Thyroid gland (tissue), 4 donors: ENCODE results near the gene PTDSS2. TPM values are rescaled to one million over a fixed set of nuclear protein-coding genes. Genes with fewer than 3 reads are reported as not detected.

Experiments
- DNase-seq, 2 donors: peaks; one replicate each; pipeline ENCODE4 v3.0.0-alpha.2; 2019
- H3K27ac ChIP-seq, 3 donors: fragments of 200-600 bp; sonication (generic); 1 replicate in 2 of 3; 2 replicates in 1 of 3; pipeline ENCODE4 v1.5.1; 2016 to 2019; ENCODE audit warnings: mild to moderate bottlenecking in 1 of 3, moderate library complexity in 1 of 3
- H3K27me3 ChIP-seq: fragments of 200-600 bp; sonication (generic); one replicate; pipeline ENCODE4 v1.5.1; 2019
- H3K36me3 ChIP-seq, 2 donors: fragments of 200-600 bp; sonication (generic); one replicate each; pipeline ENCODE4 v1.5.1; 2016 to 2019
- H3K4me1 ChIP-seq, 2 donors: fragments of 200-600 bp; sonication (generic); one replicate each; pipeline ENCODE4 v1.5.1; 2017 to 2019
- H3K4me3 ChIP-seq, 3 donors: fragments of 200-600 bp; sonication (generic); replicated peaks in 1 of 3; 1 replicate in 2 of 3; 2 replicates in 1 of 3; pipeline ENCODE4 v1.5.1; 2016; ENCODE audit warnings: mild to moderate bottlenecking in 1 of 3
- H3K9me3 ChIP-seq: fragments of 200-600 bp; sonication (generic); one replicate; pipeline ENCODE4 v1.5.1; 2017
- CTCF ChIP-seq, 6 experiments: fragments of 200-600 bp in 3 of 6; fragments of 450-650 bp in 3 of 6; sonication (generic) in 3 of 6; IDR thresholded peaks; one replicate each; pipeline ENCODE4 v1.5.1; 2016 to 2019; ENCODE audit warnings: antibody characterized with exemption in 6 of 6, mild to moderate bottlenecking in 2 of 6, inconsistent platforms in 1 of 6, moderate library complexity in 1 of 6
- POLR2A ChIP-seq, 2 donors: fragments of 450-650 bp; IDR thresholded peaks; one replicate each; pipeline ENCODE4 v1.6.1; 2017; ENCODE audit warnings: antibody characterized with exemption in 2 of 2, mild to moderate bottlenecking in 2 of 2, moderate library complexity in 1 of 2
- WGBS, 2 donors: methylation state at CpG; one replicate each; pipeline ENCODE4 v1.1.5; 2017; 5-methylcytosine and 5-hydroxymethylcytosine counted together
- intact Hi-C: fragments of 100-400 bp; cut with DNase I; formaldehyde crosslinking; loops from one replicate; pipeline ENCODE4 v1.15.1; 2023
- total RNA-seq, 4 donors: library from RNA; depleted of rRNA; stranded (reverse); fragments of >200 nt; gene quantifications; one replicate each; pipeline ENCODE4 v1.2.3, GENCODE V29; 2016

Gene PTDSS2
- total RNA-seq, 4 donors from 2014 or later: 40.8 to 69.9 (median 41.7) TPM

GRCh38 chr11:497565-498296 lies 47.7 kb downstream of the PTDSS2 start:
- intact Hi-C loops: no loop called here
- H3K4me1 ChIP-seq: peaks cover 0 to 5% of the 10 kb centered on the region in 2 donors
- H3K9me3 ChIP-seq: no peaks in the 10 kb centered on the region
- no peak overlapping the region for H3K27ac ChIP-seq
- DNase-seq: no peak
- TF ChIP-seq POLR2A (IDR thresholded peaks at IDR 0.05) (no peak), CTCF (IDR thresholded peaks at IDR 0.05) (no peak)
- WGBS, 2 donors: 97% methylated on average over 28 to 30 of the region's 31 CpGs
- no peak overlapping the region for H3K4me3 ChIP-seq
- H3K27me3 ChIP-seq: no peaks in the 10 kb centered on the region
- peaks cover 61 to 64% of the 10 kb centered on the region in 2 donors for H3K36me3 ChIP-seq

GRCh38 chr11:498297-499181 lies 48.5 kb downstream of the PTDSS2 start:
- Histone ChIP-seq H3K4me1 (peaks cover under 1 to 13% of the 10 kb centered on the region in 2 donors), H3K9me3 (no peaks in the 10 kb centered on the region), H3K4me3 (no peak overlapping the region), H3K36me3 (peaks cover 58 to 63% of the 10 kb centered on the region in 2 donors), H3K27ac (no peak overlapping the region), H3K27me3 (no peaks in the 10 kb centered on the region)
- TF ChIP-seq CTCF (IDR thresholded peaks at IDR 0.05): no peak
- TF ChIP-seq POLR2A (IDR thresholded peaks at IDR 0.05): no peak
- no peak for DNase-seq
- WGBS, 2 donors: 83 to 96% methylated on average over 9 to 11 of the region's 39 CpGs
- intact Hi-C loops: no loop called here

GRCh38 chr11:499201-500076 lies 49.4 kb downstream of the PTDSS2 start:
- Histone ChIP-seq H3K4me3 (no peak overlapping the region), H3K4me1 (peaks cover 10 to 22% of the 10 kb centered on the region in 2 donors), H3K27me3 (no peaks in the 10 kb centered on the region), H3K36me3 (peaks cover 52 to 54% of the 10 kb centered on the region in 2 donors), H3K9me3 (no peaks in the 10 kb centered on the region), H3K27ac (no peak overlapping the region)
- no peak for DNase-seq
- TF ChIP-seq CTCF (IDR thresholded peaks at IDR 0.05): no peak
- no peak for TF ChIP-seq POLR2A (IDR thresholded peaks at IDR 0.05)
- intact Hi-C loops: loop anchor here (5.0 to 10.0 kb wide), 2 partner anchors 47 to 295 kb away; partner anchors contain the start of genes BET1L, PTDSS2 and RIC8A
- WGBS, 2 donors: 94 to 99% methylated on average over 6 to 13 of the region's 24 CpGs

GRCh38 chr11:501001-501682 lies 51.1 kb downstream of the PTDSS2 start:
- no peaks in the 10 kb centered on the region for H3K27me3 ChIP-seq
- DNase-seq: no peak
- H3K4me3 ChIP-seq: no peak overlapping the region
- peaks cover 44 to 49% of the 10 kb centered on the region in 2 donors for H3K36me3 ChIP-seq
- H3K27ac ChIP-seq: no peak overlapping the region
- intact Hi-C loops: loop anchor here (5.0 to 10.0 kb wide), 2 partner anchors 49 to 296 kb away; partner anchors contain the start of genes BET1L, PTDSS2 and RIC8A
- H3K9me3 ChIP-seq: no peaks in the 10 kb centered on the region
- no peak for TF ChIP-seq POLR2A (IDR thresholded peaks at IDR 0.05)
- TF ChIP-seq CTCF (IDR thresholded peaks at IDR 0.05): no peak
- peaks cover 24 to 37% of the 10 kb centered on the region in 2 donors for H3K4me1 ChIP-seq
- WGBS, 2 donors: 90 to 95% methylated on average over 24 of the region's 24 CpGs
